H1 (cell line): ENCODE data around the gene SQOR. TPM values are rescaled to one million over a fixed set of nuclear protein-coding genes. Genes with fewer than 3 reads are reported as not detected.

Experiments used
- CTCF ChIA-PET: fragments of 300-600 bp; sonication (Branson Sonifier 250); formaldehyde crosslinking; loops from one replicate; lab custom pipeline; 2021; ENCODE audit not compliant: partially characterized antibody; lab: Charles Lee
- POLR2A ChIA-PET: fragments of 300-600 bp; sonication (Branson Sonifier 250); formaldehyde crosslinking; loops from one replicate; lab custom pipeline; 2021; ENCODE audit warnings: inconsistent platforms; ENCODE audit not compliant: partially characterized antibody; lab: Charles Lee
- DNase-seq, 2 experiments: peaks; one replicate each; pipeline versions ENCODE4 v3.0.0 to v3.0.0-alpha.2; 2010 to 2022; ENCODE audit warnings: low spot score in 2 of 2, low read depth in 1 of 2, mixed read lengths in 1 of 2
- FAIRE-seq: peaks from 2 replicates; lab custom pipeline; 2011; peaks lifted over from hg19 to GRCh38; lab: Jason Lieb, UNC
- H2AFZ ChIP-seq: 2 replicates; pipeline ENCODE4 v1.8.1; 2012; ENCODE audit warnings: low read length, inconsistent platforms
- H2AK5ac ChIP-seq: 2 replicates; pipeline ENCODE4 v1.6.1; 2013; ENCODE audit warnings: low read depth, low read length
- H2BK120ac ChIP-seq: replicated peaks from 2 replicates; pipeline ENCODE3; 2013; ENCODE audit warnings: low read depth, low read length, inconsistent platforms
- H2BK12ac ChIP-seq: 2 replicates; pipeline ENCODE4 v1.6.1; 2013; ENCODE audit warnings: low read depth, low read length
- H2BK15ac ChIP-seq: 2 replicates; pipeline ENCODE4 v1.6.1; 2013; ENCODE audit warnings: low read length
- H2BK20ac ChIP-seq: 2 replicates; pipeline ENCODE4 v1.6.1; 2013; ENCODE audit warnings: low read length
- H2BK5ac ChIP-seq: 2 replicates; pipeline ENCODE4 v1.6.1; 2013; ENCODE audit warnings: low read depth, low read length
- H3K14ac ChIP-seq: 2 replicates; pipeline ENCODE4 v1.6.1; 2013; ENCODE audit warnings: inconsistent platforms; ENCODE audit not compliant: insufficient read length
- H3K18ac ChIP-seq: 2 replicates; pipeline ENCODE4 v1.6.1; 2013; ENCODE audit warnings: low read length; ENCODE audit errors: extremely low read depth
- H3K23ac ChIP-seq: 2 replicates; pipeline ENCODE4 v1.6.1; 2013; ENCODE audit warnings: inconsistent platforms; ENCODE audit not compliant: insufficient read length
- H3K23me2 ChIP-seq: 2 replicates; pipeline ENCODE4 v1.6.1; 2013; ENCODE audit warnings: low read depth, low read length
- H3K27ac ChIP-seq: 2 replicates; pipeline ENCODE4 v1.6.1; 2011; ENCODE audit warnings: low read depth, low read length, inconsistent platforms
- H3K27me3 ChIP-seq, 4 experiments: replicated peaks in 1 of 4; 1 replicate in 1 of 4; 2 replicates in 3 of 4; pipeline versions ENCODE4 v1.6.1 to v1.8.1; 2011 to 2013; ENCODE audit warnings: low read length in 3 of 4, mild to moderate bottlenecking in 3 of 4, inconsistent platforms in 2 of 4, mixed read lengths in 2 of 4, moderate library complexity in 1 of 4; ENCODE audit not compliant: control insufficient read depth in 3 of 4, insufficient read depth in 3 of 4; ENCODE audit errors: extremely low read depth in 1 of 4
- H3K36me3 ChIP-seq, 4 experiments: 2 replicates each; pipeline versions ENCODE4 v1.6.1 to v1.8.1; 2011 to 2013; ENCODE audit warnings: mild to moderate bottlenecking in 4 of 4, low read length in 3 of 4, moderate library complexity in 2 of 4, control low read depth in 1 of 4, inconsistent platforms in 1 of 4; ENCODE audit not compliant: insufficient read depth in 4 of 4, control insufficient read depth in 2 of 4
- H3K4ac ChIP-seq: replicated peaks from 2 replicates; pipeline ENCODE3; 2013; ENCODE audit warnings: low read length, low read depth, mixed read lengths, inconsistent platforms; ENCODE audit not compliant: insufficient read length
- H3K4me1 ChIP-seq, 4 experiments: replicated peaks in 1 of 4; 1 replicate in 1 of 4; 2 replicates in 3 of 4; pipeline versions ENCODE4 v1.6.1 to v1.8.1; 2011 to 2013; ENCODE audit warnings: low read length in 3 of 4, inconsistent platforms in 2 of 4, mixed read lengths in 1 of 4; ENCODE audit not compliant: insufficient read depth in 4 of 4, control insufficient read depth in 3 of 4
- H3K4me2 ChIP-seq, 2 experiments: 2 replicates each; pipeline versions ENCODE4 v1.6.1 to v1.8.1; 2011 to 2013; ENCODE audit warnings: low read depth in 2 of 2, low read length in 2 of 2, control low read depth in 1 of 2, inconsistent platforms in 1 of 2, mild to moderate bottlenecking in 1 of 2; ENCODE audit not compliant: insufficient read depth in 1 of 2
- H3K4me3 ChIP-seq, 4 experiments: fragments of 200-600, 300-600 bp in 1 of 4; sonication (generic), shearing (Covaris generic), sonication (Bioruptor Twin) in 1 of 4; 2 replicates each; pipeline versions ENCODE4 v1.5.1 to v1.8.1; 2011 to 2016; ENCODE audit warnings: low read length in 4 of 4, low read depth in 3 of 4, control low read depth in 2 of 4, inconsistent platforms in 2 of 4, mild to moderate bottlenecking in 2 of 4, mixed read lengths in 1 of 4, moderate library complexity in 1 of 4; ENCODE audit not compliant: insufficient read depth in 2 of 4; ENCODE audit errors: extremely low read depth in 1 of 4
- H3K56ac ChIP-seq: replicated peaks from 2 replicates; pipeline ENCODE3; 2013; ENCODE audit warnings: low read depth, mild to moderate bottlenecking, mixed read lengths, low read length, inconsistent platforms; ENCODE audit not compliant: insufficient read length
- H3K79me1 ChIP-seq: 2 replicates; pipeline ENCODE4 v1.6.1; 2013; ENCODE audit warnings: low read depth, low read length, control low read depth
- H3K79me2 ChIP-seq, 2 experiments: 2 replicates each; pipeline versions ENCODE4 v1.6.1 to v1.8.1; 2012 to 2013; ENCODE audit warnings: low read length in 2 of 2, mild to moderate bottlenecking in 2 of 2, inconsistent platforms in 1 of 2; ENCODE audit not compliant: insufficient read depth in 2 of 2, control insufficient read depth in 1 of 2
- H3K9ac ChIP-seq, 4 experiments: replicated peaks in 1 of 4; 1 replicate in 1 of 4; 2 replicates in 3 of 4; pipeline versions ENCODE4 v1.6.1 to v1.8.1; 2011 to 2013; ENCODE audit warnings: low read depth in 3 of 4, low read length in 3 of 4, control low read depth in 2 of 4, mild to moderate bottlenecking in 2 of 4, moderate library complexity in 2 of 4, inconsistent platforms in 1 of 4; ENCODE audit errors: extremely low read depth in 1 of 4
- H3K9me3 ChIP-seq, 2 experiments: 2 replicates each; pipeline versions ENCODE4 v1.6.1 to v1.8.1; 2012 to 2013; ENCODE audit warnings: mild to moderate bottlenecking in 2 of 2, moderate library complexity in 2 of 2, control low read depth in 1 of 2, inconsistent platforms in 1 of 2, low read depth in 1 of 2, low read length in 1 of 2, mixed read lengths in 1 of 2; ENCODE audit not compliant: insufficient read depth in 2 of 2
- H4K20me1 ChIP-seq, 2 experiments: replicated peaks in 1 of 2; 2 replicates each; pipeline versions ENCODE3 to v1.8.1; 2011 to 2013; ENCODE audit warnings: inconsistent platforms in 2 of 2, low read length in 2 of 2, mild to moderate bottlenecking in 1 of 2; ENCODE audit not compliant: insufficient read depth in 2 of 2, control insufficient read depth in 1 of 2
- H4K5ac ChIP-seq: 2 replicates; pipeline ENCODE4 v1.6.1; 2013; ENCODE audit warnings: low read length, low read depth, mixed read lengths, inconsistent platforms; ENCODE audit not compliant: insufficient read length
- H4K8ac ChIP-seq: 2 replicates; pipeline ENCODE4 v1.8.0; 2013; ENCODE audit warnings: mild to moderate bottlenecking, moderate library complexity, low read length, inconsistent platforms; ENCODE audit not compliant: insufficient read depth; ENCODE audit errors: extremely low read depth
- H4K91ac ChIP-seq: replicated peaks from 2 replicates; pipeline ENCODE3; 2013; ENCODE audit warnings: low read length, mixed read lengths, inconsistent platforms; ENCODE audit not compliant: insufficient read length
- JUN ChIP-seq: IDR thresholded peaks from 2 replicates; pipeline ENCODE4 v1.6.1; 2011; ENCODE audit warnings: low read depth, mild to moderate bottlenecking, improper control_type of control experiment, low read length
- NANOG ChIP-seq: IDR thresholded peaks from 2 replicates; pipeline ENCODE4 v1.6.1; 2011; ENCODE audit warnings: low read length, low read depth, mild to moderate bottlenecking, inconsistent platforms; ENCODE audit not compliant: insufficient read depth, poor library complexity, severe bottlenecking
- POLR2A ChIP-seq, 2 experiments: IDR thresholded peaks; 1 replicate in 1 of 2; 2 replicates in 1 of 2; pipeline ENCODE4 v1.6.1; 2011; ENCODE audit warnings: low read depth in 2 of 2, low read length in 2 of 2, mild to moderate bottlenecking in 2 of 2; ENCODE audit errors: control extremely low read depth in 1 of 2
- RBBP5 ChIP-seq: IDR thresholded peaks from 2 replicates; pipeline ENCODE4 v1.7.1; 2012; ENCODE audit warnings: low read depth, mild to moderate bottlenecking, inconsistent platforms, low read length, moderate library complexity, borderline replicate concordance
- SRF ChIP-seq: IDR thresholded peaks from 2 replicates; pipeline ENCODE4 v1.6.1; 2011; ENCODE audit warnings: mild to moderate bottlenecking, low read depth, low read length, moderate library complexity
- SUZ12 ChIP-seq: fragments of 200-600 bp; sonication (generic); IDR thresholded peaks from 2 replicates; pipeline ENCODE4 v1.6.1; 2012; ENCODE audit warnings: mild to moderate bottlenecking, inconsistent platforms, low read length, moderate library complexity, mixed read lengths
- WGBS, 2 experiments: shearing (Covaris generic) in 1 of 2; methylation state at CpG; one replicate each; pipeline versions ENCODE4 v1.1.6 to v1.1.7; 2013 to 2015; ENCODE audit warnings: low lambda C conversion rate in 2 of 2, mixed read lengths in 2 of 2, inconsistent platforms in 1 of 2, low coverage in 1 of 2, missing lambda C conversion rate in 1 of 2; ENCODE audit not compliant: insufficient replicate concordance in 2 of 2, insufficient coverage in 1 of 2, insufficient read length in 1 of 2; ENCODE audit errors: extremely low coverage in 1 of 2, missing lambda C conversion rate in 1 of 2; 5-methylcytosine and 5-hydroxymethylcytosine counted together
- polyA plus RNA-seq, 7 experiments: library from polyadenylated mRNA; depleted of rRNA in 3 of 7; stranded (reverse) in 5 of 7; unstranded in 2 of 7; fragments of >200 nt in 5 of 7; fragments of 200-250 nt in 2 of 7; gene quantifications; 1 replicate in 5 of 7; 2 replicates in 1 of 7; 4 replicates in 1 of 7; pipeline versions ENCODE4 v1.2.1 to v1.2.3, GENCODE V29; 2011 to 2013; ENCODE audit warnings: missing spikeins in 2 of 7, mixed read lengths in 2 of 7
- total RNA-seq: library from RNA; stranded (reverse); fragmentation: NEBNext Ultra II Directional; extraction: Animal tissue kit (Norgen Biotek cat#: 25700); gene quantifications from 2 replicates; pipeline ENCODE4 v1.2.1, GENCODE V29; 2021

SQOR gene
- total and polyA plus RNA-seq, 2 of the 8 experiments (the other 6 are each of a cell fraction or from before 2014, with no cell fraction given), result 0.20 to 0.22 TPM

GRCh38 chr15:45650889-45651525 is 16.2 kb downstream of the SQOR start:
- Histone ChIP-seq H3K56ac (no peak overlapping the region), H2BK5ac (no peak overlapping the region), H2AK5ac (no peak overlapping the region), H3K79me1 (no peaks in the 10 kb centered on the region), H4K91ac (no peak overlapping the region), H3K27ac (no peak overlapping the region), H3K9ac (no peak overlapping the region), H3K36me3 (no peaks in the 10 kb centered on the region), H3K4me2 (no peak overlapping the region), H3K9me3 (peaks cover 0 to 2% of the 10 kb centered on the region in 2 experiments; a peak in 1 of 4 replicates), H3K23me2 (no peaks in the 10 kb centered on the region), H4K8ac (no peak overlapping the region), H2BK12ac (no peak overlapping the region), H3K14ac (no peak overlapping the region), H4K5ac (no peak overlapping the region), H3K4me1 (no peaks in the 10 kb centered on the region), H3K79me2 (no peaks in the 10 kb centered on the region), H2BK20ac (no peak overlapping the region), H3K23ac (no peak overlapping the region), H3K27me3 (no peaks in the 10 kb centered on the region), H4K20me1 (no peaks in the 10 kb centered on the region), H2BK120ac (no peak overlapping the region), H2AFZ (no peak overlapping the region), H2BK15ac (no peak overlapping the region), H3K4ac (no peak overlapping the region), H3K18ac (no peak overlapping the region), H3K4me3 (no peak overlapping the region)
- no peak for TF ChIP-seq SUZ12
- no peak for TF ChIP-seq NANOG
- no peak for TF ChIP-seq RBBP5
- TF ChIP-seq SRF, result no peak
- no peak for TF ChIP-seq POLR2A (IDR thresholded peaks at IDR 0.05; ENCODE audit: control extremely low read depth in 1 of 2, low read depth in 2 of 2, low read length in 2 of 2)
- no peak for TF ChIP-seq JUN
- DNase-seq, result no peak
- POLR2A ChIA-PET, result interaction anchor here (1.0 kb wide), 1 partner anchor 9 kb away, joined by 3 read pairs; no protein-coding TSS in a partner anchor
- CTCF ChIA-PET, result interaction anchor here (0.6 to 1.2 kb wide), 4 partner anchors 9 to 380 kb away, joined by 3 to 4 read pairs (median 3); no protein-coding TSS in a partner anchor
- 90% methylated on average over 19 of the region's 35 CpGs; no CpG with 5 or more reads in 1 of the 2 experiments for WGBS, 2 experiments
- no peak for FAIRE-seq
